Vagina (tissue), 2 donors: ENCODE results near the gene PPP2R2D.

Experiments
- CTCF ChIP-seq, 3 experiments: fragments of 450-650 bp in 2 of 3; fragments of 200-600 bp in 1 of 3; sonication (generic) in 1 of 3; IDR thresholded peaks; one replicate each; pipeline ENCODE4 v1.5.1; 2017 to 2019; ENCODE audit warnings: antibody characterized with exemption in 3 of 3, mild to moderate bottlenecking in 2 of 3, moderate library complexity in 2 of 3
- POLR2A ChIP-seq, 2 donors: fragments of 450-650 bp; IDR thresholded peaks; one replicate each; pipeline ENCODE4 v1.6.1; 2017; ENCODE audit warnings: antibody characterized with exemption in 2 of 2, mild to moderate bottlenecking in 2 of 2, moderate library complexity in 2 of 2

- TF ChIP-seq POLR2A (IDR thresholded peaks at IDR 0.05) (no peak), CTCF (IDR thresholded peaks at IDR 0.05) (no peak)
Observed at GRCh38 chr10:131851346-131851745, 49.5 kb upstream of the PPP2R2D start.
